Activated CD4-positive, alpha-beta T cell treated with anti-CD3 and anti-CD28 coated beads for 24 hours (primary cell): ENCODE data around the gene PLIN3.
"Not testable (repeated sequence)": the region's sequence is repeated elsewhere in the genome, so short reads cannot be mapped to it uniquely, and the experiment has no call there.

Experiments
- DNase-seq, 2 donors: peaks; one replicate each; pipeline ENCODE4 v3.0.0-alpha.2; 2020; ENCODE audit warnings: low read depth in 2 of 2

The PLIN3 gene

GRCh38 chr19:4867534-4868285, at the start of gene PLIN3:
Gene PLIN3 (minus strand): TSS chr19:4867667. CDS start chr19:4861394, 6,273 bp downstream.
- peak; percentile 92 to 97 for DNase-seq

GRCh38 chr19:4916292-4917082, 49.0 kb upstream of the PLIN3 start:
- no peak for DNase-seq

- peak; percentile 56 to 57 for DNase-seq
Measured at GRCh38 chr19:4914736-4915501, 47.5 kb upstream of the PLIN3 start.

- no peak for DNase-seq
Measured at GRCh38 chr19:4913996-4914735, 46.7 kb upstream of the PLIN3 start.

GRCh38 chr19:4911786-4912672, 44.6 kb upstream of the PLIN3 start:
- peak; percentile 58 to 60 for DNase-seq

GRCh38 chr19:4911314-4911713, 43.8 kb upstream of the PLIN3 start:
- no peak for DNase-seq

- no peak for DNase-seq
Measured at GRCh38 chr19:4910594-4911281, 43.3 kb upstream of the PLIN3 start.

- peak; percentile 94 for DNase-seq
Measured at GRCh38 chr19:4909897-4910593, 42.6 kb upstream of the PLIN3 start.

- DNase-seq: peak in 1 of 2 donors; percentile 78
Measured at GRCh38 chr19:4909156-4909896, 41.9 kb upstream of the PLIN3 start, which contains the start of gene UHRF1. Gene UHRF1 (plus strand): TSS chr19:4909501. CDS start chr19:4910886, 1,385 bp downstream.

GRCh38 chr19:4908781-4909155, 41.3 kb upstream of the PLIN3 start:
- no peak for DNase-seq

GRCh38 chr19:4908360-4908759, 40.9 kb upstream of the PLIN3 start:
- DNase-seq: no peak

- DNase-seq: no peak
Measured at GRCh38 chr19:4906963-4907362, 39.5 kb upstream of the PLIN3 start.

- DNase-seq: no peak
Measured at GRCh38 chr19:4904481-4904880, 37.0 kb upstream of the PLIN3 start.

- no peak for DNase-seq
Measured at GRCh38 chr19:4902796-4903195, 35.3 kb upstream of the PLIN3 start, which contains the start of gene ARRDC5. Gene ARRDC5 (minus strand): TSS chr19:4902896. CDS start chr19:4902825, 71 bp downstream.

- not testable (repeated sequence) for DNase-seq
Measured at GRCh38 chr19:4900879-4901278, 33.4 kb upstream of the PLIN3 start.

- no peak for DNase-seq
Measured at GRCh38 chr19:4897146-4897545, 29.7 kb upstream of the PLIN3 start.

- DNase-seq: no peak
Measured at GRCh38 chr19:4896372-4896771, 28.9 kb upstream of the PLIN3 start.

GRCh38 chr19:4892962-4893361, 25.5 kb upstream of the PLIN3 start:
- not testable (repeated sequence) for DNase-seq
